ENCODE measurements around the gene SEMA6D.

DNA sequence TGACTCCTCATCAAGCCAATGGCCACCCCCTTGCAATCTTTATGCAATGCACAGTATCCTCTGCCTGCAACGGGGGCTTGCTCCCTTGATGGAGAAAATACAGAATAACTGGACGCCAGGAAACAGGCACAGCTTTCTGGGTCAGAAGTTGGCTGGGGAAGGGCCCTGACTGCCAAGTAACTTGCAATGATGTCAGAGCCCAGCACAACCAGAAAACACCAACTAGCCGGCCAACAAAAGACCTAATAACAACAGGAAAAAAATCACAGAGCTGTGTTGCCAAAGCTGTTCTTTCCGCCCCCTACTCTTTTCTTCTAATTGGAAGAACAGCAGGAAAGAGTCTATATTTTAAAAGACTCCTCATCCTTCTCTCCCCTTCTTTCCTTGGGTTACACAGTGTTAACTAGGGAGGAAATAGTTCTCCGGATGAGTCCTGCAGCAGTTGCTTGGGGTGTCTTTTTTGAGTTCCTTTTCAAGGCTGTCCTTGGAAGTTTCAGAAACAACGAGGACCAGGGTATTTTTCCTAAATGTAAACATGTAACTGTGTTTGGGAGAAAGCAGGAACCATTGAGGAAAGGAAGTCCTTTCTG, 1.4 kb upstream of the SEMA6D start:
- TF ChIP-seq, protein P1, sequence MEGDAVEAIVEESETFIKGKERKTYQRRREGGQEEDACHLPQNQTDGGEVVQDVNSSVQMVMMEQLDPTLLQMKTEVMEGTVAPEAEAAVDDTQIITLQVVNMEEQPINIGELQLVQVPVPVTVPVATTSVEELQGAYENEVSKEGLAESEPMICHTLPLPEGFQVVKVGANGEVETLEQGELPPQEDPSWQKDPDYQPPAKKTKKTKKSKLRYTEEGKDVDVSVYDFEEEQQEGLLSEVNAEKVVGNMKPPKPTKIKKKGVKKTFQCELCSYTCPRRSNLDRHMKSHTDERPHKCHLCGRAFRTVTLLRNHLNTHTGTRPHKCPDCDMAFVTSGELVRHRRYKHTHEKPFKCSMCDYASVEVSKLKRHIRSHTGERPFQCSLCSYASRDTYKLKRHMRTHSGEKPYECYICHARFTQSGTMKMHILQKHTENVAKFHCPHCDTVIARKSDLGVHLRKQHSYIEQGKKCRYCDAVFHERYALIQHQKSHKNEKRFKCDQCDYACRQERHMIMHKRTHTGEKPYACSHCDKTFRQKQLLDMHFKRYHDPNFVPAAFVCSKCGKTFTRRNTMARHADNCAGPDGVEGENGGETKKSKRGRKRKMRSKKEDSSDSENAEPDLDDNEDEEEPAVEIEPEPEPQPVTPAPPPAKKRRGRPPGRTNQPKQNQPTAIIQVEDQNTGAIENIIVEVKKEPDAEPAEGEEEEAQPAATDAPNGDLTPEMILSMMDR (IDR thresholded peaks at IDR 0.05; ENCODE audit: extremely low read depth in 1 of 2, insufficient read depth in 1 of 2, low read depth in 1 of 2, low read length in 2 of 2): no peak
- TF ChIP-seq POLR2A (IDR thresholded peaks at IDR 0.05; ENCODE audit: low read depth, low read length) (no peak), POLR2AphosphoS5 (IDR thresholded peaks at IDR 0.05; ENCODE audit: insufficient read depth, low read depth, low read length) (no peak), EZH2 (IDR thresholded peaks at IDR 0.05; ENCODE audit: borderline replicate concordance, low read depth, low read length, severe bottlenecking) (no peak), MYC (IDR thresholded peaks at IDR 0.05; ENCODE audit: low read depth, low read length) (no peak), GATA2 (IDR thresholded peaks at IDR 0.05; ENCODE audit: insufficient read depth, insufficient read length, low read depth, low read length) (no peak)
- TF ChIP-seq, protein P2, sequence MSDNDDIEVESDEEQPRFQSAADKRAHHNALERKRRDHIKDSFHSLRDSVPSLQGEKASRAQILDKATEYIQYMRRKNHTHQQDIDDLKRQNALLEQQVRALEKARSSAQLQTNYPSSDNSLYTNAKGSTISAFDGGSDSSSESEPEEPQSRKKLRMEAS (IDR thresholded peaks at IDR 0.05; ENCODE audit: insufficient read depth, insufficient read length): no peak

Data from endothelial cell of umbilical vein (primary cell).